ENCODE measurements around the gene LRRC74B.
"Not testable (repeated sequence)": the region's sequence is repeated elsewhere in the genome, so short reads cannot be mapped to it uniquely, and the experiment has no call there.

The LRRC74B gene

GRCh38 chr22:21077884-21078508 is 32.2 kb downstream of the LRRC74B start:
- DNase-seq = no peak

GRCh38 chr22:21078916-21079315 is 33.2 kb downstream of the LRRC74B start:
- no peak for DNase-seq

GRCh38 chr22:21079493-21079892 is 33.7 kb downstream of the LRRC74B start:
- no peak for DNase-seq

GRCh38 chr22:21080435-21081137 is 34.8 kb downstream of the LRRC74B start:
- no peak for DNase-seq

- no peak for DNase-seq
Measured at GRCh38 chr22:21082248-21082647, 36.5 kb downstream of the LRRC74B start.

GRCh38 chr22:21087119-21087518 is 41.4 kb downstream of the LRRC74B start:
- DNase-seq = no peak

- DNase-seq = not testable (repeated sequence)
Measured at GRCh38 chr22:21087926-21088325, 42.2 kb downstream of the LRRC74B start.

GRCh38 chr22:21091220-21091619 is 45.5 kb downstream of the LRRC74B start:
- DNase-seq = not testable (repeated sequence)

- DNase-seq = no peak
Measured at GRCh38 chr22:21092797-21093554, 47.2 kb downstream of the LRRC74B start.

- DNase-seq = not testable (repeated sequence)
Measured at GRCh38 chr22:21093555-21094137, 47.9 kb downstream of the LRRC74B start.

GRCh38 chr22:21094911-21095772 is 49.4 kb downstream of the LRRC74B start:
- DNase-seq = no peak

GRCh38 chr22:21095773-21096107 is 50.0 kb downstream of the LRRC74B start:
- no peak for DNase-seq

- not testable (repeated sequence) for DNase-seq
Measured at GRCh38 chr22:21096878-21097277, 51.1 kb downstream of the LRRC74B start.

GRCh38 chr22:21098099-21098671 is 52.4 kb downstream of the LRRC74B start:
- DNase-seq = peak in 1 of 2 experiments; percentile 10

- DNase-seq = no peak
Measured at GRCh38 chr22:21099578-21099977, 53.8 kb downstream of the LRRC74B start.

GRCh38 chr22:21100149-21101032 is 54.6 kb downstream of the LRRC74B start:
- DNase-seq = no peak

GRCh38 chr22:21101877-21102638 is 56.3 kb downstream of the LRRC74B start:
- no peak for DNase-seq

GRCh38 chr22:21102659-21103267 is 57.0 kb downstream of the LRRC74B start:
- peak; percentile 48 to 54 for DNase-seq

- no peak for DNase-seq
Measured at GRCh38 chr22:21103633-21104032, 57.9 kb downstream of the LRRC74B start.

All from Kasumi-1 (cell line).